ENCODE data around the gene MAP3K4.

MAP3K4 gene

DNA sequence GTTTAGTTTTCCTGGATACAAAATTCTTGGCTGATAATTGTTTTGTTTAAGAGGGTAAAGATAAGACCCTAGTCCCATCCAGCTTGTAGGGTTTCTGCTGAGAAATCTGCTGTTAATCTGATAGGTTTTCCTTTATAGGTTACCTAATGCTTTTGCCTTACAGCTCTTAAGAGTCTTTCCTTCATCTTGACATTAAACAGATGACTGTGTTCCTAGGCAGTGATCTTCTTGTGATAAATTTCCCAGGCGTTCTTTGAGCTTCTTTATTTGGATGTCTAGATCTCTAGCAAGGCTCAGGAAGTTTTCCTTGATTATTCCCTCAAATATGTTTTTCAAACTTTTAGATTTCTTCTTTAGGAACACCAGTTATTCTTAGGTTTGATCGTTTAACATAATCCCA lies 134.0 kb downstream of the MAP3K4 start:
- no peak for DNase-seq (ENCODE audit: low read depth)
- H3K4me3 ChIP-seq (ENCODE audit: low read depth, low read length): no peak overlapping the region
- TF ChIP-seq, protein P1, sequence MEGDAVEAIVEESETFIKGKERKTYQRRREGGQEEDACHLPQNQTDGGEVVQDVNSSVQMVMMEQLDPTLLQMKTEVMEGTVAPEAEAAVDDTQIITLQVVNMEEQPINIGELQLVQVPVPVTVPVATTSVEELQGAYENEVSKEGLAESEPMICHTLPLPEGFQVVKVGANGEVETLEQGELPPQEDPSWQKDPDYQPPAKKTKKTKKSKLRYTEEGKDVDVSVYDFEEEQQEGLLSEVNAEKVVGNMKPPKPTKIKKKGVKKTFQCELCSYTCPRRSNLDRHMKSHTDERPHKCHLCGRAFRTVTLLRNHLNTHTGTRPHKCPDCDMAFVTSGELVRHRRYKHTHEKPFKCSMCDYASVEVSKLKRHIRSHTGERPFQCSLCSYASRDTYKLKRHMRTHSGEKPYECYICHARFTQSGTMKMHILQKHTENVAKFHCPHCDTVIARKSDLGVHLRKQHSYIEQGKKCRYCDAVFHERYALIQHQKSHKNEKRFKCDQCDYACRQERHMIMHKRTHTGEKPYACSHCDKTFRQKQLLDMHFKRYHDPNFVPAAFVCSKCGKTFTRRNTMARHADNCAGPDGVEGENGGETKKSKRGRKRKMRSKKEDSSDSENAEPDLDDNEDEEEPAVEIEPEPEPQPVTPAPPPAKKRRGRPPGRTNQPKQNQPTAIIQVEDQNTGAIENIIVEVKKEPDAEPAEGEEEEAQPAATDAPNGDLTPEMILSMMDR (IDR thresholded peaks at IDR 0.05; ENCODE audit: insufficient read depth, low read depth, low read length, missing control alignments): no peak

DNA sequence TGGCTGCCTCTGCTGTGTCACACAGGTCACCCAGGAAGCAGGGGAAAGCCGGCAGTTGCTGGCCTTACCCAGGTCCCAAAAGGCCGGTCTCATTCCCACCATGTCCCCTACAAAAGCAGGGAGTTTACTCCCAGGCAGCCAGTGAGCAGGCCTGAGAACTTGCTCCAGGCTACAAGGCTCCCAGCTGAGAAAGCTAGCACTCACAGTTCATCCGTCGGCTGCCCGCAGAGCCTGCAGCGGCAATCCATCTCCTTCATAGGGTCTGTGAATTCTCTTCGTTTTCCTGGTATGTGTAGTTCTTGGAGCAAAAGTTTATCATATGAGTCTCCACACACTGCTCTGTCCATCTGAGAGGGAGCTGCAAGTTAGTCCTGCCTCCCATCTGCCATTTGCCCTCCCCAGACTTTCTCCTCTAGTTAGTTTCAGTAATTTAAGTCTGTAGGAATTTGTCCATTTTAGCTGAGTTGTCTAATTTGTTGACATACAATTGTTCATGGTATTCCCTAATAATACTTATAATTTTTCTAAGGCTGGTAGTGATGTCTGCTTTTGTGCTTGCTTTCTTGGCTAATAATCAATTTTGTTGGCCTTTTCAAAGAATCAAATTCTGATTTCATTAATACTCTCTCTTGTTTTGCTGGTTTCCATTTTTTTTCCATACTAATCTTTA lies 135.6 kb downstream of the MAP3K4 start:
- H3K4me3 ChIP-seq (ENCODE audit: low read depth, low read length): no peak overlapping the region
- TF ChIP-seq, protein P1 (IDR thresholded peaks at IDR 0.05; ENCODE audit: insufficient read depth, low read depth, low read length, missing control alignments): no peak
- no peak for DNase-seq (ENCODE audit: low read depth)

DNA sequence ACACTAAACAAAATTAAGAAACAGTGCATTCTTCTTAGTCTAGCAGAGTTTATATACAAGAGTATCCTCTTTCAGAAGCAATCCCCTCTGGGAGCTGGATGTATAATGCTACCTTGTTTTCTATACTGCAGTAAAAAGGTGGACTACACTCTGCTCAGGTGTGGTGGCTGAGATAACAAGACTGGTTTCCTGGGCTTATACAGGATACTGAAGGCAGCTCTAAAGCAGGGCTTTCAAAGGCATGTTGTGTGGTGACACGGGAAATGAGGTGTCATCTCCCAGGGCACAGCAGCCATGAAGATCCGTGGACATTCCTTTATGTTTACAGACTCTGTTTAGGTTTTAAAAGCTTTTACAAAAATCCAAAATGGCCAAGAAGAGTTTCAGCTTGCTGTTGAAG lies 136.7 kb downstream of the MAP3K4 start:
- DNase-seq (ENCODE audit: low read depth): no peak
- TF ChIP-seq, protein P1 (IDR thresholded peaks at IDR 0.05; ENCODE audit: insufficient read depth, low read depth, low read length, missing control alignments): no peak
- H3K4me3 ChIP-seq (ENCODE audit: low read depth, low read length): no peak overlapping the region

DNA sequence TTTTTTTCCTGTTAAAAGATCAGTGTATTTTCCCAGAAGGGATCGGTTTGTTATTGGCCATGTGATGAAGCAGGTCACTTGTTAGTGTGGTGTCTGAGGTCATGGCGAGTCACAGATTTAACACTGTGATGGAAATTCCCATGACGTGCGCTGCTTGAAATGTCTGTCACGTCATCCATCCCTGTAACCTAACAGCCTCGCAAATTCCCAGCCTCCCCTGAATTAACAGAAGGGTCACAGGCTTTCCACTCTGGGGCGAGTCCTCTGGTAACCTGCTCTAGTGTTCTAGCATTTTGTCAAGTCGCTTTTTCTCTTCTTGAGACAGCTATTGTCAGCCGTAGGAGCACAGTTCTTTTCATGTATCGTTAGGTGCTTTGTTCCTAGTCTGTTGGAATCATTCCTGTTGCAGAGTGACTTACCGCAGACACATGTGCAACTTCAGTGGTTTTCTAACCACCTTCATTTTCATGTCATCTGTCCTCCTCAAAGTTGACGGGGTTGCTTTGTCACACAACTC lies 137.2 kb downstream of the MAP3K4 start:
- no peak for DNase-seq (ENCODE audit: low read depth)
- TF ChIP-seq, protein P1 (IDR thresholded peaks at IDR 0.05; ENCODE audit: insufficient read depth, low read depth, low read length, missing control alignments): no peak
- H3K4me3 ChIP-seq (ENCODE audit: low read depth, low read length): no peak overlapping the region

DNA sequence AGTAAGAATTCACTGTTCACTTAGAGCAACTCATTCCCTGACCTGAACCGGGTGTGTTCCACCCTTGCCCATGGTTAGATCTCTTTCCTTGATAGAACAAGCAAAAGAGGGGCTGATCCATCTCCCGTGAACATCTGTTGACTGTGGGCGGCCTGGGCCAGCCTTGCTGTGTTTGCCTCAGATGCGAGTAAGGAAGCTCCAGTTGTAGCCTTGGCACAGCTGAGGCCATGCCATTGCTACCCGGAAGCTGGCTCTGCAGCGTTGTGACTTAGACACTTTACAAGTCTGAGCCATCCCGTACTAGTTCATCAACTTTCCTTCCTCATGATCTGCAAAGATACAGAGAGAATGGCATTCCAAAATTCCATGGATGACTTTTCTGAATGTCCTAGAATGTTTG lies 139.0 kb downstream of the MAP3K4 start:
- H3K4me3 ChIP-seq (ENCODE audit: low read depth, low read length): no peak overlapping the region
- TF ChIP-seq, protein P1 (IDR thresholded peaks at IDR 0.05; ENCODE audit: insufficient read depth, low read depth, low read length, missing control alignments): no peak
- no peak for DNase-seq (ENCODE audit: low read depth)

DNA sequence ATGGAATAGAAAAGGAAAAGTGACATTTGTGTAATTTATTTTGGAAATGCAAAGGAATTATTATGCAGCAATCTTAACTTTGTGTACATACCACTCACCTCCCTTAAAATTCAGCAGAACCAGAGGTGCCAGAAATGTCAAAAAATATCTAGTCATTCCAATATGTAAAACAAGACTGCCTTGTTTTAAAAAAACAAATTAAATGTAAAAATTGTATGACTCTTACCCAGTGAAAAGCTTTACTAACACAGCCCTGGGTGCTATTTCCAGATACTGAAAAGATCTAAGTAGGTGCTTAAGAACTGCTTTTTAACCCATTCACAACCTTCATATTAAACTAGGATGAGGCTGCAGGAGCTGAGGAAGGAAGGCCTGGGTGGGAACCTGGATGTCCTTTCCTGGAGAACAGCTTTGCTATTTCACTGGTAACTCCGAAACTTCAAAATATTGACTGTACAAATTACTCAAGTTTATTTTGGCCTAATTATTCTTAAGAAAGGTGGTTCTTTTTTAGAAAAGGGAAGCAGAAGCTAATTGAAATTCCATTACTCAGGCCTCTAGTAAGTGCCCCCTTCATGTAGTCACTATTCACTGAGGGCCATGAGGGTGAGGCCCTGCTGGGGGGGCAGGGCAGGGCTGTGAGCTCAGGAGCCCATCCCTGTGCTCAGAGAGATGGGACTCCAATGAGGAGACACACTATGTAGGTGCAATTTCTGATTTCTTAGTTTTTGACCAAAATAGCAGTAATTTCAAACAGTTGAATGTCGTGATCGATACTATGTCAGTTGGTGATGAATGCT lies 139.6 kb downstream of the MAP3K4 start:
- no peak overlapping the region for H3K4me3 ChIP-seq (ENCODE audit: low read depth, low read length)
- DNase-seq (ENCODE audit: low read depth): no peak
- TF ChIP-seq, protein P1 (IDR thresholded peaks at IDR 0.05; ENCODE audit: insufficient read depth, low read depth, low read length, missing control alignments): no peak

Measured in GM12865 (cell line).